ENCODE data around the gene IMPA2. TPM values are rescaled to one million over a fixed set of nuclear protein-coding genes. Genes with fewer than 3 reads are reported as not detected.

The IMPA2 gene
- total and polyA plus RNA-seq, 10 of the 15 experiments (the other 5 are each of a cell fraction or from before 2014, with no cell fraction given), result 0.24 to 21.0 (median 11.4) TPM

DNA sequence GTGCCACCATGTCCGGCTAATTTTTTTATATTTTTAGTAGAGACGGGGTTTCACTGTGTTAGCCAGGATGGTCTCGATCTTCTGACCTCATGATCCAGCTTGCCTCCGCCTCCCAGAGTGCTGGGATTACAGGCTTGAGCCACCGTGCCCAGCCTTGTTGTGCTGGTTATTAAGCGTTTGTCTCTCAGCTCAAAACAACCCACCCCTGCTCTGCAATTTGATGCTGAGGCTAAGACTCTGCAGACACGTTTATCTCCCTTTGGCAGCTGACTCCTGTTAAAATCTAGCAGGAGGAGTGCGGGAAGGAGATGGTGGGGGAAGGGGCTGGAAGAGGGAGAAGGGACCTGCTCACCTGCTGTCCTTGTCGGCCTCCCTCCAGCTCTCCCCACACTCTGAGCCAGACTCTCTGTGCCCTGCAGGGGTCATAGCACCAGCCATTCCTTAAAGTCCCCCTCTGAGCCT is 29.9 kb upstream of the IMPA2 start:
- H3K27me3 ChIP-seq (replicated peaks in 1 of 2; ENCODE audit: control insufficient read depth in 2 of 2, insufficient read depth in 2 of 2, low read length in 1 of 2), result no peaks in the 10 kb centered on the region
- no peaks in the 10 kb centered on the region for H3K4me1 ChIP-seq (ENCODE audit: control insufficient read depth, insufficient read depth, low read length)
- no peak for TF ChIP-seq DPF2 (IDR thresholded peaks at IDR 0.05)
- TF ChIP-seq, protein P1, sequence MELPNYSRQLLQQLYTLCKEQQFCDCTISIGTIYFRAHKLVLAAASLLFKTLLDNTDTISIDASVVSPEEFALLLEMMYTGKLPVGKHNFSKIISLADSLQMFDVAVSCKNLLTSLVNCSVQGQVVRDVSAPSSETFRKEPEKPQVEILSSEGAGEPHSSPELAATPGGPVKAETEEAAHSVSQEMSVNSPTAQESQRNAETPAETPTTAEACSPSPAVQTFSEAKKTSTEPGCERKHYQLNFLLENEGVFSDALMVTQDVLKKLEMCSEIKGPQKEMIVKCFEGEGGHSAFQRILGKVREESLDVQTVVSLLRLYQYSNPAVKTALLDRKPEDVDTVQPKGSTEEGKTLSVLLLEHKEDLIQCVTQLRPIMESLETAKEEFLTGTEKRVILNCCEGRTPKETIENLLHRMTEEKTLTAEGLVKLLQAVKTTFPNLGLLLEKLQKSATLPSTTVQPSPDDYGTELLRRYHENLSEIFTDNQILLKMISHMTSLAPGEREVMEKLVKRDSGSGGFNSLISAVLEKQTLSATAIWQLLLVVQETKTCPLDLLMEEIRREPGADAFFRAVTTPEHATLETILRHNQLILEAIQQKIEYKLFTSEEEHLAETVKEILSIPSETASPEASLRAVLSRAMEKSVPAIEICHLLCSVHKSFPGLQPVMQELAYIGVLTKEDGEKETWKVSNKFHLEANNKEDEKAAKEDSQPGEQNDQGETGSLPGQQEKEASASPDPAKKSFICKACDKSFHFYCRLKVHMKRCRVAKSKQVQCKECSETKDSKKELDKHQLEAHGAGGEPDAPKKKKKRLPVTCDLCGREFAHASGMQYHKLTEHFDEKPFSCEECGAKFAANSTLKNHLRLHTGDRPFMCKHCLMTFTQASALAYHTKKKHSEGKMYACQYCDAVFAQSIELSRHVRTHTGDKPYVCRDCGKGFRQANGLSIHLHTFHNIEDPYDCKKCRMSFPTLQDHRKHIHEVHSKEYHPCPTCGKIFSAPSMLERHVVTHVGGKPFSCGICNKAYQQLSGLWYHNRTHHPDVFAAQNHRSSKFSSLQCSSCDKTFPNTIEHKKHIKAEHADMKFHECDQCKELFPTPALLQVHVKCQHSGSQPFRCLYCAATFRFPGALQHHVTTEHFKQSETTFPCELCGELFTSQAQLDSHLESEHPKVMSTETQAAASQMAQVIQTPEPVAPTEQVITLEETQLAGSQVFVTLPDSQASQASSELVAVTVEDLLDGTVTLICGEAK (IDR thresholded peaks at IDR 0.05; ENCODE audit: borderline replicate concordance), result no peak
- TF ChIP-seq ZNF207 (IDR thresholded peaks at IDR 0.05; ENCODE audit: borderline replicate concordance), result no peak
- TF ChIP-seq, protein P2, sequence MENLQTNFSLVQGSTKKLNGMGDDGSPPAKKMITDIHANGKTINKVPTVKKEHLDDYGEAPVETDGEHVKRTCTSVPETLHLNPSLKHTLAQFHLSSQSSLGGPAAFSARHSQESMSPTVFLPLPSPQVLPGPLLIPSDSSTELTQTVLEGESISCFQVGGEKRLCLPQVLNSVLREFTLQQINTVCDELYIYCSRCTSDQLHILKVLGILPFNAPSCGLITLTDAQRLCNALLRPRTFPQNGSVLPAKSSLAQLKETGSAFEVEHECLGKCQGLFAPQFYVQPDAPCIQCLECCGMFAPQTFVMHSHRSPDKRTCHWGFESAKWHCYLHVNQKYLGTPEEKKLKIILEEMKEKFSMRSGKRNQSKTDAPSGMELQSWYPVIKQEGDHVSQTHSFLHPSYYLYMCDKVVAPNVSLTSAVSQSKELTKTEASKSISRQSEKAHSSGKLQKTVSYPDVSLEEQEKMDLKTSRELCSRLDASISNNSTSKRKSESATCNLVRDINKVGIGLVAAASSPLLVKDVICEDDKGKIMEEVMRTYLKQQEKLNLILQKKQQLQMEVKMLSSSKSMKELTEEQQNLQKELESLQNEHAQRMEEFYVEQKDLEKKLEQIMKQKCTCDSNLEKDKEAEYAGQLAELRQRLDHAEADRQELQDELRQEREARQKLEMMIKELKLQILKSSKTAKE (IDR thresholded peaks at IDR 0.05; ENCODE audit: low read depth, poor library complexity, severe bottlenecking), result no peak
- TF ChIP-seq, protein P3, sequence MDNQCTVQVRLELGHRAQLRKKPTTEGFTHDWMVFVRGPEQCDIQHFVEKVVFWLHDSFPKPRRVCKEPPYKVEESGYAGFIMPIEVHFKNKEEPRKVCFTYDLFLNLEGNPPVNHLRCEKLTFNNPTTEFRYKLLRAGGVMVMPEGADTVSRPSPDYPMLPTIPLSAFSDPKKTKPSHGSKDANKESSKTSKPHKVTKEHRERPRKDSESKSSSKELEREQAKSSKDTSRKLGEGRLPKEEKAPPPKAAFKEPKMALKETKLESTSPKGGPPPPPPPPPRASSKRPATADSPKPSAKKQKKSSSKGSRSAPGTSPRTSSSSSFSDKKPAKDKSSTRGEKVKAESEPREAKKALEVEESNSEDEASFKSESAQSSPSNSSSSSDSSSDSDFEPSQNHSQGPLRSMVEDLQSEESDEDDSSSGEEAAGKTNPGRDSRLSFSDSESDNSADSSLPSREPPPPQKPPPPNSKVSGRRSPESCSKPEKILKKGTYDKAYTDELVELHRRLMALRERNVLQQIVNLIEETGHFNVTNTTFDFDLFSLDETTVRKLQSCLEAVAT (IDR thresholded peaks at IDR 0.05), result no peak
- no peak for TF ChIP-seq CREB1 (IDR thresholded peaks at IDR 0.05; ENCODE audit: low read depth)
- TF ChIP-seq, protein P4, sequence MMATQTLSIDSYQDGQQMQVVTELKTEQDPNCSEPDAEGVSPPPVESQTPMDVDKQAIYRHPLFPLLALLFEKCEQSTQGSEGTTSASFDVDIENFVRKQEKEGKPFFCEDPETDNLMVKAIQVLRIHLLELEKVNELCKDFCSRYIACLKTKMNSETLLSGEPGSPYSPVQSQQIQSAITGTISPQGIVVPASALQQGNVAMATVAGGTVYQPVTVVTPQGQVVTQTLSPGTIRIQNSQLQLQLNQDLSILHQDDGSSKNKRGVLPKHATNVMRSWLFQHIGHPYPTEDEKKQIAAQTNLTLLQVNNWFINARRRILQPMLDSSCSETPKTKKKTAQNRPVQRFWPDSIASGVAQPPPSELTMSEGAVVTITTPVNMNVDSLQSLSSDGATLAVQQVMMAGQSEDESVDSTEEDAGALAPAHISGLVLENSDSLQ (IDR thresholded peaks at IDR 0.05), result no peak
- TF ChIP-seq MYC (IDR thresholded peaks at IDR 0.05; ENCODE audit: insufficient read depth, insufficient read length, insufficient replicate concordance, low read length, severe bottlenecking), result no peak
- no peak for TF ChIP-seq ZBED1 (IDR thresholded peaks at IDR 0.05; ENCODE audit: borderline replicate concordance)
- no peak for TF ChIP-seq SMC3 (IDR thresholded peaks at IDR 0.05; ENCODE audit: borderline replicate concordance, low read length)
- TF ChIP-seq, protein P5, sequence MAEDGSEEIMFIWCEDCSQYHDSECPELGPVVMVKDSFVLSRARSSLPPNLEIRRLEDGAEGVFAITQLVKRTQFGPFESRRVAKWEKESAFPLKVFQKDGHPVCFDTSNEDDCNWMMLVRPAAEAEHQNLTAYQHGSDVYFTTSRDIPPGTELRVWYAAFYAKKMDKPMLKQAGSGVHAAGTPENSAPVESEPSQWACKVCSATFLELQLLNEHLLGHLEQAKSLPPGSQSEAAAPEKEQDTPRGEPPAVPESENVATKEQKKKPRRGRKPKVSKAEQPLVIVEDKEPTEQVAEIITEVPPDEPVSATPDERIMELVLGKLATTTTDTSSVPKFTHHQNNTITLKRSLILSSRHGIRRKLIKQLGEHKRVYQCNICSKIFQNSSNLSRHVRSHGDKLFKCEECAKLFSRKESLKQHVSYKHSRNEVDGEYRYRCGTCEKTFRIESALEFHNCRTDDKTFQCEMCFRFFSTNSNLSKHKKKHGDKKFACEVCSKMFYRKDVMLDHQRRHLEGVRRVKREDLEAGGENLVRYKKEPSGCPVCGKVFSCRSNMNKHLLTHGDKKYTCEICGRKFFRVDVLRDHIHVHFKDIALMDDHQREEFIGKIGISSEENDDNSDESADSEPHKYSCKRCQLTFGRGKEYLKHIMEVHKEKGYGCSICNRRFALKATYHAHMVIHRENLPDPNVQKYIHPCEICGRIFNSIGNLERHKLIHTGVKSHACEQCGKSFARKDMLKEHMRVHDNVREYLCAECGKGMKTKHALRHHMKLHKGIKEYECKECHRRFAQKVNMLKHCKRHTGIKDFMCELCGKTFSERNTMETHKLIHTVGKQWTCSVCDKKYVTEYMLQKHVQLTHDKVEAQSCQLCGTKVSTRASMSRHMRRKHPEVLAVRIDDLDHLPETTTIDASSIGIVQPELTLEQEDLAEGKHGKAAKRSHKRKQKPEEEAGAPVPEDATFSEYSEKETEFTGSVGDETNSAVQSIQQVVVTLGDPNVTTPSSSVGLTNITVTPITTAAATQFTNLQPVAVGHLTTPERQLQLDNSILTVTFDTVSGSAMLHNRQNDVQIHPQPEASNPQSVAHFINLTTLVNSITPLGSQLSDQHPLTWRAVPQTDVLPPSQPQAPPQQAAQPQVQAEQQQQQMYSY (CRISPR knock-in tag; IDR thresholded peaks at IDR 0.05), result no peak

More for the DNA sequence above, 29.9 kb upstream of the IMPA2 start:
- Histone ChIP-seq H4K20me1 (ENCODE audit: control insufficient read depth, insufficient read depth) (no peaks in the 10 kb centered on the region), H3K36me3 (ENCODE audit: control insufficient read depth in 2 of 2, insufficient read depth in 2 of 2, low read length in 1 of 2) (no peaks in the 10 kb centered on the region), H3K9me3 (replicated peaks; ENCODE audit: control insufficient read depth, insufficient read depth, low read length) (no peaks in the 10 kb centered on the region; the same call in 2 of the 3 replicates), H3K4me2 (ENCODE audit: control insufficient read depth, insufficient read depth) (no peak overlapping the region), H2AFZ (ENCODE audit: control insufficient read depth, low read depth, low read length) (no peak overlapping the region), H3K27ac (ENCODE audit: control insufficient read depth, insufficient read depth) (no peak overlapping the region), H3K79me2 (ENCODE audit: control insufficient read depth, insufficient read depth, low read length) (no peaks in the 10 kb centered on the region), H3K4me3 (no peak overlapping the region), H3K9ac (ENCODE audit: control insufficient read depth, insufficient read depth, low read length) (no peak overlapping the region)
- in situ Hi-C loops (cut with MboI) (no loop called here), intact Hi-C loops (cut with micrococcal nuclease; ENCODE audit: unreplicated experiment) (no loop called here)
- RAD21 ChIA-PET (ENCODE audit: unreplicated experiment), result no interaction called here
- DNase-seq (ENCODE audit: low read depth, low spot score) (no peak), FAIRE-seq (no peak), ATAC-seq (no peak)
- WGBS (ENCODE audit: insufficient coverage, insufficient replicate concordance, low lambda C conversion rate, missing lambda C conversion rate), result 60% methylated on average over 9 of the region's 9 CpGs
- POLR2A ChIA-PET, result no interaction called here
- BruUV-seq (replicated peaks), result no TSS peak
- SMC1A ChIA-PET (ENCODE audit: uncharacterized antibody, unreplicated experiment), result interaction anchor here (1.2 kb wide), 1 partner anchor 13 kb away, joined by 3 read pairs; no protein-coding TSS in a partner anchor
- CTCF ChIA-PET, result interaction anchor here (4.5 kb wide), 1 partner anchor 13 kb away, joined by 21 read pairs; no protein-coding TSS in a partner anchor

Measured in GM12878 (cell line).